ENCODE data around the gene NLGN3. TPM values are rescaled to one million over a fixed set of nuclear protein-coding genes. Genes with fewer than 3 reads are reported as not detected.

NLGN3 gene
- total RNA-seq, 1 donor from 2014 or later, result 0.67 TPM

- Mint-ChIP-seq H3K27me3 (no peaks in the 10 kb centered on the region), H3K4me3 (no peak overlapping the region), H3K9me3 (no peaks in the 10 kb centered on the region), H3K27ac (no peak overlapping the region), H3K4me1 (peaks cover 23% of the 10 kb centered on the region), H3K36me3 (ENCODE audit: low read depth) (peaks cover 20% of the 10 kb centered on the region)
- CTCF ChIA-PET, result interaction anchor here (1.3 to 2.1 kb wide), 3 partner anchors 12 to 18 kb away, joined by 3 to 10 read pairs (median 7); no protein-coding TSS in a partner anchor
- intact Hi-C loops (cut with micrococcal nuclease), result no loop called here
- POLR2A ChIA-PET, result interaction anchor here (0.7 to 5.0 kb wide), 9 partner anchors 8 to 415 kb away, joined by 3 to 89 read pairs (median 13); partner anchors contain the start of genes CXorf65, FOXO4, OGT and SNX12
- TF ChIP-seq, protein P1, sequence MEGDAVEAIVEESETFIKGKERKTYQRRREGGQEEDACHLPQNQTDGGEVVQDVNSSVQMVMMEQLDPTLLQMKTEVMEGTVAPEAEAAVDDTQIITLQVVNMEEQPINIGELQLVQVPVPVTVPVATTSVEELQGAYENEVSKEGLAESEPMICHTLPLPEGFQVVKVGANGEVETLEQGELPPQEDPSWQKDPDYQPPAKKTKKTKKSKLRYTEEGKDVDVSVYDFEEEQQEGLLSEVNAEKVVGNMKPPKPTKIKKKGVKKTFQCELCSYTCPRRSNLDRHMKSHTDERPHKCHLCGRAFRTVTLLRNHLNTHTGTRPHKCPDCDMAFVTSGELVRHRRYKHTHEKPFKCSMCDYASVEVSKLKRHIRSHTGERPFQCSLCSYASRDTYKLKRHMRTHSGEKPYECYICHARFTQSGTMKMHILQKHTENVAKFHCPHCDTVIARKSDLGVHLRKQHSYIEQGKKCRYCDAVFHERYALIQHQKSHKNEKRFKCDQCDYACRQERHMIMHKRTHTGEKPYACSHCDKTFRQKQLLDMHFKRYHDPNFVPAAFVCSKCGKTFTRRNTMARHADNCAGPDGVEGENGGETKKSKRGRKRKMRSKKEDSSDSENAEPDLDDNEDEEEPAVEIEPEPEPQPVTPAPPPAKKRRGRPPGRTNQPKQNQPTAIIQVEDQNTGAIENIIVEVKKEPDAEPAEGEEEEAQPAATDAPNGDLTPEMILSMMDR (IDR thresholded peaks at IDR 0.05), result no peak
- ATAC-seq (ENCODE audit: low read depth) (no peak), DNase-seq (no peak)
These were observed 27.3 kb upstream of the NLGN3 start for GRCh38 chrX:71117358-71117757.

DNA sequence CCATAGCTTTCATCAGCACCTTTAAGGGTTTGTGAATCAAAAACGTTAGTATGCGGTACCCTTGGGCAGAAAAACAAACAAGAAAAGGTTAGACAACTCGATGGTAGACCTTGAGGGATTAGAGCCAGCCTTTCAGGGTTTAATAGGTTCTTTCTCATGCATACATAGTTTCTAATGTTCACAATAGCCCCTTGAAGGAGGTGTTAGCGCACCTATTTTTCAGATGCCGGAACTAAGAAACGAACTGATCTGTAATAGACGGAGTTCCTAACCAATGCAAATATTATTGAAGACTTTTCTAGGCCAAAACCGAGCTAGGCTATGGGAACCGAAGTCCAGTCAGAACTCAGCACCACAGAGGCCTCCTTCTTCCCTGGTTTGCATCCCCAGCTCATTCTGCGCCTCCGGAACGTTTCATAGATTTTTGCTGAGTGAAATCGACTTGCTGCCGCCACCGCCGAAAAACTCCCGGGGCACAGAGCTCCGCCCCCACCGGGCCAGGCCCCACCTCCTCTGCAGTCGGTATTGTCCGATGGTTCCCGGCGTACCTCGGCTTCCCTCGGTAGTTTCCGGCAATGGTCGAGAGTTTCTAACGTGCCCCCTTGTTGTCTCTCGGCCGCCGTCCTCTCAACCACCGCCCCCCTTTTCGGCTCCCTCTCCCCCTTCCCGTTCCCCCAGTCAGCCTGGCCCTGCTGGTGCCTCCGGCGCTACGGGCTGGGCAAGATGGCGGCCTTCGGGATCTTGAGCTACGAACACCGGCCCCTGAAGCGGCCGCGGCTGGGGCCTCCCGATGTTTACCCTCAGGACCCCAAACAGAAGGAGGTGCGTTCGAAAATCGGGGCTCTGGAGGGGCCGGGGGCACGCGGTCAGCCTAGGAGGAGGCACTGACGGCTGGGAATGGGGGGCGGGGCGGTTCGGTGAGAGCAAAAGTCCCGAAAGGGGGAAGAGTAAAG, 26.3 kb upstream of the NLGN3 start, which contains the start of gene MED12:
TSS of gene MED12 (plus strand) at position 565 of the 953 bp plus-strand sequence. CDS start at position 724, 159 bp downstream.
- TF ChIP-seq, protein P1 (IDR thresholded peaks at IDR 0.05), result no peak
- Mint-ChIP-seq H3K4me1 (peaks cover 16% of the 10 kb centered on the region), H3K36me3 (ENCODE audit: low read depth) (peaks cover 29% of the 10 kb centered on the region), H3K27me3 (no peaks in the 10 kb centered on the region), H3K4me3 (peak within 1 kb of the TSS; percentile 85), H3K27ac (peak within 1 kb of the TSS; percentile 89), H3K9me3 (no peaks in the 10 kb centered on the region)
- ChIA-PET POLR2A (interaction anchor here (0.5 to 5.0 kb wide), 16 partner anchors 9 to 414 kb away, joined by 3 to 89 read pairs (median 6); partner anchors contain the start of genes CXorf65, FOXO4, NONO and OGT), CTCF (interaction anchor here (1.3 to 2.1 kb wide), 3 partner anchors 13 to 19 kb away, joined by 3 to 10 read pairs (median 7); no protein-coding TSS in a partner anchor)
- intact Hi-C loops (cut with micrococcal nuclease), result loop anchor here (1.0 to 2.0 kb wide), 5 partner anchors 11 to 164 kb away; partner anchors contain the start of genes FOXO4, NONO and SNX12
- DNase-seq (peak; percentile 76), ATAC-seq (ENCODE audit: low read depth) (peak; percentile 96)

- Mint-ChIP-seq H3K4me1 (peaks cover 13% of the 10 kb centered on the region), H3K9me3 (no peaks in the 10 kb centered on the region), H3K27ac (peak overlapping the region; percentile 89), H3K4me3 (peak overlapping the region; percentile 85), H3K27me3 (no peaks in the 10 kb centered on the region), H3K36me3 (ENCODE audit: low read depth) (peaks cover 35% of the 10 kb centered on the region)
- DNase-seq (no peak), ATAC-seq (ENCODE audit: low read depth) (no peak)
- CTCF ChIA-PET, result interaction anchor here (1.0 to 2.1 kb wide), 3 partner anchors 10 to 20 kb away, joined by 3 to 10 read pairs (median 7); no protein-coding TSS in a partner anchor
- TF ChIP-seq, protein P1 (IDR thresholded peaks at IDR 0.05), result no peak
- POLR2A ChIA-PET, result interaction anchor here (0.6 to 5.0 kb wide), 14 partner anchors 9 to 413 kb away, joined by 3 to 89 read pairs (median 6); partner anchors contain the start of genes CXorf65, FOXO4, NONO and OGT
- intact Hi-C loops (cut with micrococcal nuclease), result loop anchor here (1.0 to 2.0 kb wide), 5 partner anchors 10 to 164 kb away; partner anchors contain the start of genes FOXO4, NONO and SNX12
These were observed 25.6 kb upstream of the NLGN3 start for GRCh38 chrX:71118985-71119535.

DNA sequence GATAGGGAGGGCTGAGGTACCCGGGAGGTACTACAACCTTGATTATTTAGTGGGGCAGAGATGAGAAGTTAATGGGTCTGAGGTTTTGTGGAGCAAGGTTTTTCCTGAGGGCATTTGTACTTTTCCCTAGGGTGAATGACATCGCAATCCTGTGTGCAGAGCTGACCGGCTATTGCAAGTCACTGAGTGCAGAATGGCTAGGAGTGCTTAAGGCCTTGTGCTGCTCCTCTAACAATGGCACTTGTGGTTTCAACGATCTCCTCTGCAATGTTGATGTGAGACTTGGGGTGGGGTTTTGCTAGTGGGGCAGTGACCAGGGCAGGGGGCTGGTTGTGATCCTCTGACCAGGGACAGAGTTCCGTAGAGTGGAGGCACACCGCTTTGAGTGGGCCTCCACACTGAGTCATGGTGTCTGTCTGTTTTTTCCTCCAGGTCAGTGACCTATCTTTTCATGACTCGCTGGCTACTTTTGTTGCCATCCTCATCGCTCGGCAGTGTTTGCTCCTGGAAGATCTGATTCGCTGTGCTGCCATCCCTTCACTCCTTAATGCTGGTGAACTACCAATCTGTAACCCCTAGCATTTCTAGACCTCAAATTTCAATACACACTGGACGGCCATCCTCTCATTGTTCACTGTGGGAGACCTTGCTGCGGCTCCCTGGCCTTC, 16.3 kb upstream of the NLGN3 start:
- H3K4me1 Mint-ChIP-seq, result peaks cover 9% of the 10 kb centered on the region

More for the DNA sequence above, 16.3 kb upstream of the NLGN3 start:
- intact Hi-C loops (cut with micrococcal nuclease), result loop anchor here (2.0 kb wide), 1 partner anchor 17 kb away; the partner anchor contains the start of gene IL2RG
- H3K27ac Mint-ChIP-seq, result no peak overlapping the region
- POLR2A ChIA-PET, result interaction anchor here (1.0 to 3.1 kb wide), 6 partner anchors 10 to 31 kb away, joined by 3 to 21 read pairs (median 4); partner anchors contain the start of genes IL2RG and MED12
- DNase-seq (no peak), ATAC-seq (ENCODE audit: low read depth) (no peak)
- TF ChIP-seq, protein P1 (IDR thresholded peaks at IDR 0.05), result no peak
- no peaks in the 10 kb centered on the region for H3K27me3 Mint-ChIP-seq
- CTCF ChIA-PET, result interaction anchor here (0.9 to 3.1 kb wide), 5 partner anchors 9 to 158 kb away, joined by 3 to 32 read pairs (median 3); no protein-coding TSS in a partner anchor
- H3K9me3 Mint-ChIP-seq, result no peaks in the 10 kb centered on the region
- peaks cover 86% of the 10 kb centered on the region for H3K36me3 Mint-ChIP-seq (ENCODE audit: low read depth)
- H3K4me3 Mint-ChIP-seq, result no peak overlapping the region

All from activated B cell treated with CpG ODN at 0.5 μM for 24 hours (primary cell).